Esophagus muscularis mucosa (tissue), 4 donors: ENCODE data around the gene LSM4. TPM values are rescaled to one million over a fixed set of nuclear protein-coding genes. Genes with fewer than 3 reads are reported as not detected.

Source experiments
- DNase-seq: peaks from one replicate; pipeline ENCODE4 v3.0.0-alpha.2; 2017; ENCODE audit errors: extremely low spot score
- H3K27ac ChIP-seq, 4 donors: fragments of 200-600 bp; sonication (generic); replicated peaks in 1 of 4; 1 replicate in 3 of 4; 2 replicates in 1 of 4; pipeline ENCODE4 v1.5.1; 2016 to 2019; ENCODE audit warnings: mild to moderate bottlenecking in 1 of 4
- H3K27me3 ChIP-seq, 4 donors: fragments of 200-600 bp; sonication (generic); one replicate each; pipeline versions ENCODE4 v1.5.1 to v1.6.0; 2016 to 2019
- H3K36me3 ChIP-seq, 4 donors: fragments of 200-600 bp; sonication (generic); one replicate each; pipeline ENCODE4 v1.5.1; 2016 to 2019
- H3K4me1 ChIP-seq, 4 donors: fragments of 200-600 bp; sonication (generic); one replicate each; pipeline ENCODE4 v1.5.1; 2016 to 2019
- H3K4me3 ChIP-seq, 4 donors: fragments of 200-600 bp; sonication (generic); 1 replicate in 2 of 4; 2 replicates in 2 of 4; pipeline ENCODE4 v1.5.1; 2016 to 2019; ENCODE audit warnings: mild to moderate bottlenecking in 4 of 4, moderate library complexity in 1 of 4
- H3K9me3 ChIP-seq, 4 donors: fragments of 200-600 bp; sonication (generic); 1 replicate in 3 of 4; 2 replicates in 1 of 4; pipeline ENCODE4 v1.5.1; 2016 to 2019
- CTCF ChIP-seq, 3 experiments: fragments of 200-600 bp in 2 of 3; fragments of 450-650 bp in 1 of 3; sonication (generic) in 2 of 3; IDR thresholded peaks; one replicate each; pipeline ENCODE4 v1.5.1; 2017 to 2019; ENCODE audit warnings: antibody characterized with exemption in 3 of 3, mild to moderate bottlenecking in 2 of 3, moderate library complexity in 1 of 3
- EP300 ChIP-seq: sonication (generic); formaldehyde crosslinking; IDR thresholded peaks from one replicate; pipeline ENCODE4 v1.6.1; 2017; ENCODE audit warnings: antibody characterized with exemption
- POLR2A ChIP-seq: fragments of 450-650 bp; IDR thresholded peaks from one replicate; pipeline ENCODE4 v1.6.1; 2017; ENCODE audit warnings: antibody characterized with exemption, moderate library complexity, mild to moderate bottlenecking, low read depth
- POLR2AphosphoS5 ChIP-seq, 2 donors: sonication (generic); formaldehyde crosslinking; IDR thresholded peaks; one replicate each; pipeline ENCODE4 v1.6.1; 2017; ENCODE audit warnings: antibody characterized with exemption in 2 of 2
- WGBS: methylation state at CpG from one replicate; pipeline ENCODE4 v1.1.5; 2018; 5-methylcytosine and 5-hydroxymethylcytosine counted together
- intact Hi-C: fragments of 100-400 bp; cut with DNase I; formaldehyde crosslinking; loops from one replicate; pipeline ENCODE4 v1.15.1; 2023
- total RNA-seq, 4 donors: library from RNA; depleted of rRNA; stranded (reverse); fragments of >200 nt; gene quantifications; one replicate each; pipeline versions ENCODE4 v1.1.0 to v1.2.1, GENCODE V29; 2016

The LSM4 gene
- total RNA-seq, 4 donors from 2014 or later = 86.8 to 116 (median 93.9) TPM

GRCh38 chr19:18339723-18340122, 16.8 kb upstream of the LSM4 start:
- peak overlapping the region in 3 of 4 donors; percentile 86 to 91 (median 87) for H3K27ac ChIP-seq
- 39% methylated on average over 6 of the region's 6 CpGs for WGBS
- no peak for TF ChIP-seq POLR2A
- TF ChIP-seq EP300 = no peak
- TF ChIP-seq CTCF (IDR thresholded peaks at IDR 0.05) = no peak
- no peak for TF ChIP-seq POLR2AphosphoS5 (IDR thresholded peaks at IDR 0.05)
- DNase-seq = no peak
- H3K27me3 ChIP-seq = no peaks in the 10 kb centered on the region
- H3K9me3 ChIP-seq = no peaks in the 10 kb centered on the region
- intact Hi-C loops = loop anchor here (5.0 kb wide), 1 partner anchor 67 kb away; the partner anchor contains the start of gene IQCN
- peaks cover 15 to 40% (median 28%) of the 10 kb centered on the region in 4 donors for H3K4me1 ChIP-seq
- peak overlapping the region; percentile 84 to 91 (median 88) for H3K4me3 ChIP-seq
- H3K36me3 ChIP-seq = peaks cover 0 to 24% (median 3%) of the 10 kb centered on the region in 4 donors

GRCh38 chr19:18338541-18338940, 15.7 kb upstream of the LSM4 start:
- Histone ChIP-seq H3K27ac (no peak overlapping the region), H3K4me3 (no peak overlapping the region), H3K27me3 (no peaks in the 10 kb centered on the region), H3K36me3 (peaks cover 0 to 15% (median 0%) of the 10 kb centered on the region in 4 donors), H3K4me1 (peaks cover 15 to 29% (median 28%) of the 10 kb centered on the region in 4 donors), H3K9me3 (no peaks in the 10 kb centered on the region)
- intact Hi-C loops = no loop called here
- 68% methylated on average over 9 of the region's 9 CpGs for WGBS
- DNase-seq = no peak
- TF ChIP-seq POLR2AphosphoS5 (IDR thresholded peaks at IDR 0.05) (no peak), EP300 (no peak), CTCF (IDR thresholded peaks at IDR 0.05) (no peak), POLR2A (no peak)

GRCh38 chr19:18336121-18336520, 13.2 kb upstream of the LSM4 start:
- intact Hi-C loops = no loop called here
- no peak overlapping the region for H3K4me3 ChIP-seq
- TF ChIP-seq EP300 = no peak
- TF ChIP-seq POLR2A = no peak
- no peak for TF ChIP-seq POLR2AphosphoS5 (IDR thresholded peaks at IDR 0.05)
- TF ChIP-seq CTCF (IDR thresholded peaks at IDR 0.05) = no peak
- H3K4me1 ChIP-seq = peaks cover 10 to 15% (median 14%) of the 10 kb centered on the region in 4 donors
- 56% methylated on average over 7 of the region's 7 CpGs for WGBS
- H3K27ac ChIP-seq = no peak overlapping the region
- no peaks in the 10 kb centered on the region for H3K9me3 ChIP-seq
- no peaks in the 10 kb centered on the region for H3K36me3 ChIP-seq
- no peaks in the 10 kb centered on the region for H3K27me3 ChIP-seq
- DNase-seq = no peak

- H3K4me1 ChIP-seq = peaks cover 9 to 11% (median 10%) of the 10 kb centered on the region in 4 donors
- no peak for DNase-seq
- H3K4me3 ChIP-seq = no peak overlapping the region
- H3K27me3 ChIP-seq = no peaks in the 10 kb centered on the region
- 86% methylated on average over 6 of the region's 6 CpGs for WGBS
- no peaks in the 10 kb centered on the region for H3K9me3 ChIP-seq
- intact Hi-C loops = no loop called here
- no peaks in the 10 kb centered on the region for H3K36me3 ChIP-seq
- TF ChIP-seq CTCF (IDR thresholded peaks at IDR 0.05) = no peak
- TF ChIP-seq POLR2A = no peak
- TF ChIP-seq POLR2AphosphoS5 (IDR thresholded peaks at IDR 0.05) = no peak
- TF ChIP-seq EP300 = no peak
- H3K27ac ChIP-seq = no peak overlapping the region
These were observed 10.8 kb upstream of the LSM4 start for GRCh38 chr19:18333680-18334079.

- intact Hi-C loops = no loop called here
- peaks cover 12 to 16% (median 13%) of the 10 kb centered on the region in 4 donors for H3K4me1 ChIP-seq
- 80% methylated on average over 13 of the region's 15 CpGs for WGBS
- H3K9me3 ChIP-seq = no peaks in the 10 kb centered on the region
- no peak overlapping the region for H3K4me3 ChIP-seq
- H3K27me3 ChIP-seq = no peaks in the 10 kb centered on the region
- DNase-seq = no peak
- no peak for TF ChIP-seq POLR2A
- TF ChIP-seq POLR2AphosphoS5 (IDR thresholded peaks at IDR 0.05) = no peak
- TF ChIP-seq CTCF (IDR thresholded peaks at IDR 0.05) = no peak
- TF ChIP-seq EP300 = no peak
- no peak overlapping the region for H3K27ac ChIP-seq
- H3K36me3 ChIP-seq = no peaks in the 10 kb centered on the region
These were observed 10.1 kb upstream of the LSM4 start for GRCh38 chr19:18332917-18333530.
